SIG-M5 (cell line): ENCODE data around the gene SYT17.

ENCODE experiments used
- DNase-seq: peaks from one replicate; lab custom pipeline; 2025; lab: John Stamatoyannopoulos, UW

SYT17 gene

GRCh38 chr16:19299565-19299964 lies 131.5 kb downstream of the SYT17 start:
- no peak for DNase-seq

- no peak for DNase-seq
Observed at GRCh38 chr16:19301931-19302330, 133.9 kb downstream of the SYT17 start.

GRCh38 chr16:19304750-19305149 lies 136.7 kb downstream of the SYT17 start:
- no peak for DNase-seq

- DNase-seq = no peak
Observed at GRCh38 chr16:19305443-19305842, 137.4 kb downstream of the SYT17 start.

- no peak for DNase-seq
Observed at GRCh38 chr16:19307587-19308241, 139.7 kb downstream of the SYT17 start.

- no peak for DNase-seq
Observed at GRCh38 chr16:19308392-19308791, 140.4 kb downstream of the SYT17 start.

- no peak for DNase-seq
Observed at GRCh38 chr16:19309178-19309577, 141.1 kb downstream of the SYT17 start.

GRCh38 chr16:19314718-19315425 lies 146.8 kb downstream of the SYT17 start:
- DNase-seq = no peak

- no peak for DNase-seq
Observed at GRCh38 chr16:19315889-19316433, 147.9 kb downstream of the SYT17 start.

GRCh38 chr16:19316846-19317245 lies 148.8 kb downstream of the SYT17 start:
- DNase-seq = no peak
